HEK293 (cell line): ENCODE measurements around the gene FBXW10.
"Not testable (repeated sequence)": the region's sequence is repeated elsewhere in the genome, so short reads cannot be mapped to it uniquely, and the experiment has no call there.

Experiments
- CTCF ChIA-PET: fragments of 350-600 bp; formaldehyde crosslinking; extraction: SDS; loops from one replicate; lab custom pipeline; 2021; ENCODE audit warnings: antibody characterized with exemption; lab: Yijun Ruan, JAX
- POLR2A ChIA-PET: fragments of 300-600 bp; formaldehyde crosslinking; extraction: SDS; loops from one replicate; lab custom pipeline; 2020; ENCODE audit warnings: antibody characterized with exemption, inconsistent platforms; lab: Yijun Ruan, JAX
- H3K27ac ChIP-seq: fragments of 200-500 bp; sonication (Bioruptor generic); 2 replicates; pipeline ENCODE4 v1.5.1; 2014; ENCODE audit warnings: low read depth, low read length, control low read depth, inconsistent platforms; ENCODE audit errors: extremely low read depth
- H3K36me3 ChIP-seq, 2 experiments: fragments of 200-500 bp in 1 of 2; sonication (Bioruptor generic) in 1 of 2; 1 replicate in 1 of 2; 2 replicates in 1 of 2; pipeline ENCODE4 v1.5.1; 2014 to 2017; ENCODE audit warnings: inconsistent platforms in 2 of 2, low read length in 2 of 2; ENCODE audit not compliant: control insufficient read depth in 2 of 2, insufficient read depth in 1 of 2
- H3K4me1 ChIP-seq: fragments of 200-500 bp; sonication (Bioruptor generic); 2 replicates; pipeline ENCODE4 v1.5.1; 2014; ENCODE audit warnings: mild to moderate bottlenecking, low read length, inconsistent platforms; ENCODE audit not compliant: control insufficient read depth, insufficient read depth
- H3K4me3 ChIP-seq: 2 replicates; pipeline ENCODE4 v1.5.1; 2011; ENCODE audit warnings: low read depth, mild to moderate bottlenecking, control low read depth, low read length, moderate library complexity
- H3K9me3 ChIP-seq: fragments of 200-500 bp; sonication (Bioruptor generic); 2 replicates; pipeline ENCODE4 v1.5.1; 2014; ENCODE audit warnings: low read depth, low read length, inconsistent platforms; ENCODE audit not compliant: control insufficient read depth, insufficient read depth
- ATF2 ChIP-seq: fragments of 450-650 bp; formaldehyde crosslinking; IDR thresholded peaks from 2 replicates; pipeline ENCODE4 v1.5.1; 2016; ENCODE audit warnings: missing biosample characterization, missing genetic modification characterization, low read depth
- EGR2 ChIP-seq: fragments of 450-650 bp; formaldehyde crosslinking; IDR thresholded peaks from 2 replicates; pipeline ENCODE4 v1.5.1; 2016; ENCODE audit warnings: low read depth, missing biosample characterization, missing genetic modification characterization
- GLIS2 ChIP-seq: fragments of 450-650 bp; formaldehyde crosslinking; IDR thresholded peaks from 2 replicates; pipeline ENCODE4 v1.5.1; 2016; ENCODE audit warnings: missing biosample characterization, missing genetic modification characterization
- IKZF3 ChIP-seq: fragments of 450-650 bp; IDR thresholded peaks from 2 replicates; pipeline ENCODE4 v1.5.0; 2018; ENCODE audit warnings: missing biosample characterization, mild to moderate bottlenecking, missing genetic modification characterization, moderate library complexity
- KLF17 ChIP-seq: fragments of 450-650 bp; formaldehyde crosslinking; IDR thresholded peaks from 2 replicates; pipeline ENCODE4 v1.5.1; 2016; ENCODE audit warnings: missing biosample characterization, missing genetic modification characterization
- PRDM4 ChIP-seq: fragments of 450-650 bp; formaldehyde crosslinking; IDR thresholded peaks from 2 replicates; pipeline ENCODE4 v1.5.1; 2017; ENCODE audit warnings: missing biosample characterization, missing genetic modification characterization
- REPIN1 ChIP-seq: fragments of 450-650 bp; formaldehyde crosslinking; IDR thresholded peaks from 2 replicates; pipeline ENCODE4 v1.5.1; 2017; ENCODE audit warnings: missing biosample characterization, missing genetic modification characterization, low read depth
- SCRT2 ChIP-seq: fragments of 450-650 bp; formaldehyde crosslinking; IDR thresholded peaks from 2 replicates; pipeline ENCODE4 v1.5.1; 2016; ENCODE audit warnings: missing biosample characterization, missing genetic modification characterization
- SP7 ChIP-seq: fragments of 450-650 bp; formaldehyde crosslinking; IDR thresholded peaks from 2 replicates; pipeline ENCODE4 v1.5.1; 2016; ENCODE audit warnings: missing biosample characterization, missing genetic modification characterization
- YY2 ChIP-seq: fragments of 450-650 bp; formaldehyde crosslinking; IDR thresholded peaks from 2 replicates; pipeline ENCODE4 v1.5.1; 2016; ENCODE audit warnings: missing biosample characterization, missing genetic modification characterization
- ZBTB17 ChIP-seq: fragments of 450-650 bp; formaldehyde crosslinking; IDR thresholded peaks from 2 replicates; pipeline ENCODE4 v1.5.1; 2016; ENCODE audit warnings: missing biosample characterization, missing genetic modification characterization
- ZBTB26 ChIP-seq: fragments of 450-650 bp; formaldehyde crosslinking; optimal IDR thresholded peaks from 2 replicates; pipeline ENCODE3; 2016; ENCODE audit warnings: missing biosample characterization, mild to moderate bottlenecking, missing genetic modification characterization
- ZBTB48 ChIP-seq: fragments of 450-650 bp; formaldehyde crosslinking; IDR thresholded peaks from 2 replicates; pipeline ENCODE4 v1.5.1; 2016; ENCODE audit warnings: missing biosample characterization, missing genetic modification characterization
- ZBTB8A ChIP-seq: fragments of 450-650 bp; formaldehyde crosslinking; IDR thresholded peaks from 2 replicates; pipeline ENCODE4 v1.5.1; 2016; ENCODE audit warnings: missing biosample characterization, missing genetic modification characterization
- ZFHX2 ChIP-seq: fragments of 450-650 bp; formaldehyde crosslinking; conservative IDR thresholded peaks from 2 replicates; pipeline ENCODE4 v1.5.1; 2016; ENCODE audit warnings: missing biosample characterization, missing genetic modification characterization
- ZIC2 ChIP-seq: fragments of 450-650 bp; formaldehyde crosslinking; IDR thresholded peaks from 2 replicates; pipeline ENCODE4 v1.5.1; 2016; ENCODE audit warnings: missing biosample characterization, missing genetic modification characterization
- ZNF335 ChIP-seq: fragments of 450-650 bp; formaldehyde crosslinking; conservative IDR thresholded peaks from 2 replicates; pipeline ENCODE4 v1.5.1; 2016; ENCODE audit warnings: missing biosample characterization, missing genetic modification characterization
- ZNF501 ChIP-seq: fragments of 450-650 bp; formaldehyde crosslinking; IDR thresholded peaks from 2 replicates; pipeline ENCODE4 v1.5.1; 2016; ENCODE audit warnings: missing biosample characterization, missing genetic modification characterization
- ZNF518A ChIP-seq: fragments of 450-650 bp; formaldehyde crosslinking; conservative IDR thresholded peaks from 2 replicates; pipeline ENCODE4 v1.5.1; 2016; ENCODE audit warnings: low read depth, missing biosample characterization, missing genetic modification characterization
- ZNF561 ChIP-seq: fragments of 450-650 bp; IDR thresholded peaks from 2 replicates; pipeline ENCODE4 v1.5.1; 2018; ENCODE audit warnings: missing biosample characterization, missing genetic modification characterization, borderline replicate concordance
- ZNF600 ChIP-seq: fragments of 450-650 bp; formaldehyde crosslinking; IDR thresholded peaks from 2 replicates; pipeline ENCODE4 v1.5.1; 2016; ENCODE audit warnings: missing biosample characterization, missing genetic modification characterization
- ZNF629 ChIP-seq: fragments of 450-650 bp; formaldehyde crosslinking; IDR thresholded peaks from 2 replicates; pipeline ENCODE4 v1.5.1; 2017; ENCODE audit warnings: missing biosample characterization, missing genetic modification characterization
- ZNF639 ChIP-seq: fragments of 450-650 bp; formaldehyde crosslinking; IDR thresholded peaks from 2 replicates; pipeline ENCODE4 v1.5.1; 2016; ENCODE audit warnings: missing biosample characterization, missing genetic modification characterization
- ZNF76 ChIP-seq: fragments of 450-650 bp; formaldehyde crosslinking; IDR thresholded peaks from 2 replicates; pipeline ENCODE4; 2016; ENCODE audit warnings: low read depth, missing biosample characterization, missing genetic modification characterization, borderline replicate concordance
- ZXDB ChIP-seq: fragments of 450-650 bp; formaldehyde crosslinking; IDR thresholded peaks from 2 replicates; pipeline ENCODE4 v1.5.1; 2016; ENCODE audit warnings: missing biosample characterization, missing genetic modification characterization

FBXW10 gene

GRCh38 chr17:18780991-18781718 is 37.3 kb downstream of the FBXW10 start, which contains the start of gene TVP23B (continued):
- peak; percentile 50 for TF ChIP-seq ZNF518A (tag by site-specific recombination)
- peak; percentile 83 for TF ChIP-seq ZXDB
- TF ChIP-seq ZBTB48 (tag by site-specific recombination), result peak; percentile 81
- TF ChIP-seq KLF17 (tag by site-specific recombination), result peak; percentile 92
- TF ChIP-seq ZNF600 (tag by site-specific recombination), result peak; percentile 54; the same call in 1 of the 2 replicates
- TF ChIP-seq ZNF629, result peak; percentile 80
- peak; percentile 87; the same call in 1 of the 2 replicates for TF ChIP-seq REPIN1 (tag by site-specific recombination)
- peak; percentile 91 for TF ChIP-seq ZNF76 (tag by site-specific recombination)
- TF ChIP-seq SP7 (tag by site-specific recombination), result peak; percentile 83
- TF ChIP-seq ZNF561 (tag by site-specific recombination), result peak; percentile 79; the same call in 1 of the 2 replicates
- peak; percentile 78 for TF ChIP-seq YY2
- TF ChIP-seq PRDM4, result peak; percentile 34; the same call in 1 of the 2 replicates
- peak; percentile 76 for TF ChIP-seq ZNF639 (tag by site-specific recombination)
- TF ChIP-seq SCRT2 (tag by site-specific recombination), result peak; percentile 50
- peak; percentile 97 for TF ChIP-seq ZNF501
- TF ChIP-seq ATF2 (tag by site-specific recombination), result peak; percentile 26; the same call in 1 of the 2 replicates
- TF ChIP-seq ZNF335 (tag by site-specific recombination), result 0 out of 2 replicates have a peak, but pooled peaks have one; percentile 26
- TF ChIP-seq ZFHX2 (tag by site-specific recombination), result peak; percentile 41; the same call in 1 of the 2 replicates
- TF ChIP-seq ZBTB8A (tag by site-specific recombination), result peak; percentile 31; the same call in 1 of the 2 replicates
- TF ChIP-seq ZBTB17, result peak; percentile 66
- peak; percentile 41; the same call in 1 of the 2 replicates for TF ChIP-seq EGR2 (tag by site-specific recombination)
- 0 out of 2 replicates have a peak, but pooled peaks have one; percentile 11 for TF ChIP-seq ZIC2 (tag by site-specific recombination)
- TF ChIP-seq GLIS2 (tag by site-specific recombination), result peak; percentile 69
- TF ChIP-seq IKZF3 (tag by site-specific recombination), result 0 out of 2 replicates have a peak, but pooled peaks have one; percentile 31
- peak; percentile 50 for TF ChIP-seq ZBTB26 (tag by site-specific recombination)

GRCh38 chr17:18781805-18782204 is 38.0 kb downstream of the FBXW10 start:
- peak overlapping the region; percentile 36 for H3K4me3 ChIP-seq
- H3K27ac ChIP-seq, CTCF ChIA-PET, H3K9me3 ChIP-seq, H3K4me1 ChIP-seq, POLR2A ChIA-PET, H3K36me3 ChIP-seq: not testable (repeated sequence)
